ENCODE results near the gene MAGI2.
"Not testable (repeated sequence)": the region's sequence is repeated elsewhere in the genome, so short reads cannot be mapped to it uniquely, and the experiment has no call there.

Gene MAGI2

DNA sequence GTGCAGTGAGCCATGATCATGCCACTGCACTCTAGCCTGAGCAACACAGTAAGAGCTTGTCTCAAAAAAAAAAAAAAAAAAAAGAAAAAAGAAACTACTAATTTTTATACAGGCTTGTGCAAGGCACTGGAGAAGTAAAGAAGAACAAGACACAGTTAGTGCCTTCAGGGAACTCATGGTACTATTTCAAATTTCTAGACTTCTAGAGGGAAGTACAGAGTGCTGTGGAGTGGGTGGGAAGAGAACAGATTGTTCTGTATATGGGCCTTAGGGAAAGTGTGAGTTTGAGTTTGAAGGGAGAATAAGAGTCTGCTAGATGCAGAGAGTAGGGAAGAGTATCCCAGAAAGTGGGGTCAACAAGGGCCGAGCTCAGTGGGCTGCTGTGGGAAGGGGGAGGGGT is 1420.1 kb downstream of the MAGI2 start:
- no peak for DNase-seq (ENCODE audit: low read depth)

DNA sequence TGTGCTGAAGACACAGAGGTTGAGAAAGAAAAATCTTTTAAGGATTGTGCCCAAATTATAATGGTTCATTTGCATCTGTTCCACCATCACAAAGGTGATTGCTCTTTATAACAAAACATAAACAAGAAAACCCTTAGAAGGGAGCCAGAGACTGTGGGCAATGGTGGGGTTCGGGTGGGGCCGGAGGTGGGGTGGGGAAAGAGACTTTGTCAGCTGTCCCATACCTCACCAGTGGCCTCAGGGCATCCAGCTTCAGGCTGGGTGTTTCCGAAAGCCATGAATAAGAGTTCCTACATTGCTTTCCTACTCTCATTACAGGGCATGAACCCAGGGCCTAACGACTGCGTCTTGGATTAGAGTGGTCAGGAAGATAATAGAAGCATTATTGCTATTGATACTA is 1427.0 kb downstream of the MAGI2 start:
- no peak for DNase-seq (ENCODE audit: low read depth)

GRCh38 chr7:78024591-78024990 is 1428.9 kb downstream of the MAGI2 start:
- DNase-seq (ENCODE audit: low read depth), result no peak

- DNase-seq (ENCODE audit: low read depth), result no peak
Measured at GRCh38 chr7:78023191-78023590, 1430.3 kb downstream of the MAGI2 start.

- no peak for DNase-seq (ENCODE audit: low read depth)
Measured at GRCh38 chr7:78022165-78022564, 1431.3 kb downstream of the MAGI2 start.

DNA sequence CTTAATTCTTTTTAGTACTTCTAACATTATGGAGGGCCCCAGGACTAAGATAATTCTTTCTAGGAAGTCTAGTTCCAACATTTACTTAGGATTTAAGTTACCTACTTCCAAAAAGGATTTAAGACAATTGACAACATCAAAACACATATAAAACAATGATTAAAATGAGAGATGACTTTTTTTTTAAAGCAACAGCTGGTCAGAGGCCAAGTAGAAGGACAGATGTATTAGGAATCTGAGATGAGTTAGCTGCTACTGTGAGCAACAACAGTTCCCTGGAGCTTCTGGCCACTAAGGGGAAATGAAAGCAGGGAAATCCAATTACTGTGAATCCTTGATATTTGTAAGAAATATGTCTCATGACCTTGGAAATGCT is 1432.6 kb downstream of the MAGI2 start:
- no peak for DNase-seq (ENCODE audit: low read depth)

- DNase-seq (ENCODE audit: low read depth), result no peak
Measured at GRCh38 chr7:78020136-78020873, 1433.2 kb downstream of the MAGI2 start.

DNA sequence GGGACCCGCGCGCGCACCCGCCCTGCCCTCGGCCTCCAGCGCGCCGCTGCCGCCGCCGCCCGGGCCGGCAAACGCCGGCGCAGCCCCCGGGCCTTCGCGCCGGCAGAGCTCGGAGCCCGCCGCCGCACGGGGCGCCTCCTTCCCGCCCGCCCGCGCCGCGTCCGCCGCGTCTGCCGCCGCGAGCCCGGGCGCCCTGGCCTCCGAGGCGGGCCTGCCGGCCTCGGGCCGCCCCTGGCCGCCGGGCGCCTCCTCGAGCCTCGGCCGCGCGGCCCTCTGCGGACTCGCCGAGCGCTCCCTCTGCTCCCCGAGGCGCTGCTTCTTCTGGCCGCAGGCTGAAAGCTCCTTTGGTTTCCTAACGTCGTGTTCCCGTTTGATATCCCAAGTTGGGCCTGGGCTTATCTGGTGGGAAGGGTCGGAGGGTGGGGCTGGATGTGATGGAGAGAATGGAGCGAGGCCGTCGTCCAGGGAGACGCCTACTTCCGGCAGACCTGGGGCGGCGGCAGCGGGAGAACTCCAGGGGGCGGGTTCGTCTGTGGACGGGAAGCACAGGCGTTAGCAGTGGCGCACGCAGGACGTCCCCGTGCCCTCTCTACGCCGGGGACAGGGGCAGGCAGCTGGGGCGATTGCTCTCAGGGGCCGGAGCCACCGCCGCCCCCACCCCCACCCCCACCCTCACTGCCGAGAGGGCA is 1433.9 kb downstream of the MAGI2 start:
- peak; percentile 8 for DNase-seq (ENCODE audit: low read depth)

DNA sequence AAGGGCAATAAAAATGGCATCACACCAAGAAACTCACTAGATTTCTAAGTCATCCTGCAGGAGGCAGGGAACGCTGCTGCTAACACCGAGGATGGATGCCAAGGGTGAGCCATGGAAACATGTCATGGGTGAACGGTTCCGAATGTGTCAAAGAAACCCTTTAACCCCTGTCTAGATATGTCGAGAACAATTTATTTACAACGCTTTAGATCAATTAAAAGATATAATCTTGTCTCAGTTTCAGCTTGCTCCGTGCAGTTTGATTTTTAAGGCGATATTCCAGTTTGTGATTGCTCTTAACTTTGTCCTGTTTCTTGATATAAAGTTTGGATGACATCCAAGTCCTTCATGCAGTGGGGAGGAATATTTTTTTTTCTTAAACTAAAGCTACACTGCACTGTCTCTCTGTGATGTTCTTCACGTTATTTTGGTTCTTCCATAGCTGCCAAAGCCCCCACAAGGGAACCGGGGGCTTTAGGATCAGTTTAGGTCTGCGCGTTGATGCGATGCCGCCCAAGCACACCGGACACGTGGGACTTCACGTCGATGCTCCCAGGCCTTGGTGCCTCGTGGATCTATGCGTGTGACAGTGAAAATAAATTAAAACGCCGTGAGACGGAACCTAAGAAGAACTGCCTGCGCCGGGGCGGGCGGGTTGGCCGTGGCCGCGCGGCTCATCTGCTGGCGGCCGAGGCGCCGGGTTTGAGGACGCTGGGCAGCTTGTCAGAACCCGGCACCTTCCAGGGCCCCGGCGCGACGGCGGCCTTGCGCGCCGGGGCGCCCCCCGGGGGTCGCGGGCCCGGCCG is 1434.6 kb downstream of the MAGI2 start:
- no peak for DNase-seq (ENCODE audit: low read depth)

- no peak for DNase-seq (ENCODE audit: low read depth)
Measured at GRCh38 chr7:78017591-78018100, 1435.8 kb downstream of the MAGI2 start.

GRCh38 chr7:78015574-78016260 is 1437.8 kb downstream of the MAGI2 start:
- no peak for DNase-seq (ENCODE audit: low read depth)

GRCh38 chr7:78014401-78014800 is 1439.1 kb downstream of the MAGI2 start:
- DNase-seq (ENCODE audit: low read depth), result no peak

GRCh38 chr7:78013386-78013785 is 1440.1 kb downstream of the MAGI2 start:
- DNase-seq (ENCODE audit: low read depth), result no peak

- DNase-seq (ENCODE audit: low read depth), result no peak
Measured at GRCh38 chr7:78011642-78012041, 1441.8 kb downstream of the MAGI2 start.

GRCh38 chr7:78007231-78007630 is 1446.2 kb downstream of the MAGI2 start:
- no peak for DNase-seq (ENCODE audit: low read depth)

GRCh38 chr7:78006063-78006755 is 1447.3 kb downstream of the MAGI2 start:
- no peak for DNase-seq (ENCODE audit: low read depth)

DNA sequence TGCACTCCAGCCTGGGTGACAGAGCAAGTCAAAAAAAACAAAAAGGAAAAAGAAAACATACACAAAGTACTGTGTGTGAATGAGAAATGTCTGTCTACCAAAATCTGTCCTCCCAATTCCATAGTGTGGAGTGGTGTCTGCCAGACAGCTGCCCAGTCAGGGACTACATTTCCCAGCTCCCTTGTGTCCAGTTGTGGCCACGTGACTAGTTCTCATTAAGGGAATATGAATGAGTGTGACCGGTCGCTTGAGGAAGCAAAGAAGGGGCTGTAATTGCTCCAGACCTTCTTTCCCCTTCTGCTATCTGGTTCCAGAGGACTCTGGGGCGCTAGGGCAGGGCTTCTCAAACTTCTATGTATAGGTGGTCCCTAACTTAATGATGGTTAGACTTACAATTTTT is 1450.8 kb downstream of the MAGI2 start:
- DNase-seq (ENCODE audit: low read depth), result no peak

GRCh38 chr7:78002021-78002420 is 1451.4 kb downstream of the MAGI2 start:
- DNase-seq (ENCODE audit: low read depth), result no peak

DNA sequence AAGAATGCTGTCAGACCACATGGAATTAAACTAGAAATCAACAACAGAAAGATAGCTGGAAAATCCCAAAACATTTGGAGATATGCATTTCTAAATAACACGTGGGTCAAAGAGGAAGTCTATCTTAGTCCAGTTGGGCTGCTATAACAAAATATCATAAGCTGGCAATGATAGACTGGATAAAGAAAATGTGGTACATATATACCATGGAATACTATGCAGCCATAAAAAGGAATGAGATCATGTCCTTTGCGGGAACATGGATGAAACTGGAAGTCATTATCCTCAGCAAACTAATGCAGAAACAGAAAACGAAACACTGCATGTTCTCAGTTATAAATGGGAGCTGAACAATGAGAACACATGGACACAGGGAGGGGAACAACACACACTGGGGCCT is 1454.3 kb downstream of the MAGI2 start:
- DNase-seq (ENCODE audit: low read depth), result not testable (repeated sequence)

DNA sequence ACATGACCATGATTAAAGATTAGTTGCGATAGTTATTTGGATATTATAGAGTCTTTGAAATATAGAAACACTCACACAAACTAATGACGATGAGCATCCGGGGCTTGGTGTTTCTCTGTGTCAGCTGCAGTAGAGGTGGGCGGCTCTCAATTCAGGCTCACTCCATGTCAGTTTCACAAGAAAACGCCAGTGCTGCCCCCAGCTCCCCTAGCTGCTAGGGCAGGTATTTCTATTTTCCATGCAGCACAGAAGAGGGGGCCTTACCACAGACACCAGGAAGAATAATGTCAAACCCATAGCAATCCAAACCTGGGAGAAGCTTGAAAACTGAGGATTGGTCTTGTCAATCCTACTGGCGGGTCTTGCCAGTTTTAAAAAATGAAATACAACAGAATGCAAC is 1457.8 kb downstream of the MAGI2 start:
- no peak for DNase-seq (ENCODE audit: low read depth)

GRCh38 chr7:77993838-77994237 is 1459.6 kb downstream of the MAGI2 start:
- no peak for DNase-seq (ENCODE audit: low read depth)
